C1 segment of cervical spinal cord (tissue), 14 donors: ENCODE results near the gene GAD1.

Source experiments
- DNase-seq, 14 donors: peaks; one replicate each; lab custom pipeline; 2025; lab: John Stamatoyannopoulos, UW

GAD1 gene

GRCh38 chr2:170845343-170845742, 28.7 kb downstream of the GAD1 start:
- no peak for DNase-seq

- no peak for DNase-seq
These were observed 29.6 kb downstream of the GAD1 start for GRCh38 chr2:170846314-170846713.

GRCh38 chr2:170847716-170848115, 31.0 kb downstream of the GAD1 start:
- no peak for DNase-seq

GRCh38 chr2:170848587-170848986, 31.9 kb downstream of the GAD1 start:
- no peak for DNase-seq

- no peak for DNase-seq
These were observed 33.6 kb downstream of the GAD1 start for GRCh38 chr2:170850251-170850650.

- no peak for DNase-seq
These were observed 34.9 kb downstream of the GAD1 start for GRCh38 chr2:170851635-170852034.

GRCh38 chr2:170856066-170856465, 39.4 kb downstream of the GAD1 start:
- no peak for DNase-seq

GRCh38 chr2:170862286-170862902, 45.7 kb downstream of the GAD1 start:
- DNase-seq = no peak

GRCh38 chr2:170863087-170863486, 46.4 kb downstream of the GAD1 start:
- DNase-seq = no peak

GRCh38 chr2:170869036-170869435, 52.3 kb downstream of the GAD1 start:
- no peak for DNase-seq

GRCh38 chr2:170869461-170869860, 52.8 kb downstream of the GAD1 start:
- DNase-seq = no peak

- peak in 11 of 14 donors; percentile 2 to 59 (median 36) for DNase-seq
These were observed 56.5 kb downstream of the GAD1 start for GRCh38 chr2:170873035-170873692.

- no peak for DNase-seq
These were observed 61.4 kb downstream of the GAD1 start for GRCh38 chr2:170878066-170878465.

GRCh38 chr2:170878505-170878904, 61.8 kb downstream of the GAD1 start:
- DNase-seq = no peak

GRCh38 chr2:170881840-170882239, 65.2 kb downstream of the GAD1 start:
- no peak for DNase-seq

GRCh38 chr2:170882758-170883157, 66.1 kb downstream of the GAD1 start:
- DNase-seq = no peak

GRCh38 chr2:170883683-170884082, 67.0 kb downstream of the GAD1 start:
- no peak for DNase-seq

GRCh38 chr2:170885130-170885791, 68.6 kb downstream of the GAD1 start:
- DNase-seq = no peak

GRCh38 chr2:170886386-170886785, 69.7 kb downstream of the GAD1 start:
- no peak for DNase-seq

- no peak for DNase-seq
These were observed 70.8 kb downstream of the GAD1 start for GRCh38 chr2:170887496-170887895.

- no peak for DNase-seq
These were observed 71.2 kb downstream of the GAD1 start for GRCh38 chr2:170887896-170888295.

- no peak for DNase-seq
These were observed 75.2 kb downstream of the GAD1 start for GRCh38 chr2:170891893-170892292.

GRCh38 chr2:170892391-170892951, 75.8 kb downstream of the GAD1 start:
- DNase-seq = no peak
